ENCODE results near the gene ADRB1.

DNA sequence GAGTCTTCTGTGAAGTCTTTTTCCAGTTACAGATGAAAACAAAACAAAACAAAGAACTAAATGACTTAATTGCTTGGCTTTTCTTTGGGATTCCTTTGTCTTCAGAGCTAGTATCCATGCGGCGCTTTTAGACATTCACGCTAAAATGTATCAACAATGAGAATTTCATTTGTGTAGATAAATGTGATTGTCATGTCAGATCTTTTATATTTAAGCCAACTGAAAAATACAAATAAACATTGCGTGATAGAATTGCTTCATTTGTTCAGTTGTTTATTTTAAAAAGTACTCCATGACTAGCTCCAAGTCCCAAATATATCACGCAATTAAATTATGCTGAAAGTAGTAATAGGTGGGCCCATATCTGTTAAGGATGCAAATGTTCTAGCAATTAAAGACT is 7.9 kb upstream of the ADRB1 start:
- TF ChIP-seq POLR2AphosphoS5 (IDR thresholded peaks at IDR 0.05) (no peak), CTCF (IDR thresholded peaks at IDR 0.05) (no peak), EP300 (IDR thresholded peaks at IDR 0.05) (peak in 1 of 4 donors; percentile 15), POLR2A (IDR thresholded peaks at IDR 0.05) (no peak)

All from upper lobe of left lung (tissue), 4 donors.